DMS 273 (cell line): ENCODE results near the gene SRPX2.

Experiments
- DNase-seq: peaks from one replicate; lab custom pipeline; 2025; ENCODE audit not compliant: unreplicated experiment; lab: John Stamatoyannopoulos, UW

Gene SRPX2

DNA sequence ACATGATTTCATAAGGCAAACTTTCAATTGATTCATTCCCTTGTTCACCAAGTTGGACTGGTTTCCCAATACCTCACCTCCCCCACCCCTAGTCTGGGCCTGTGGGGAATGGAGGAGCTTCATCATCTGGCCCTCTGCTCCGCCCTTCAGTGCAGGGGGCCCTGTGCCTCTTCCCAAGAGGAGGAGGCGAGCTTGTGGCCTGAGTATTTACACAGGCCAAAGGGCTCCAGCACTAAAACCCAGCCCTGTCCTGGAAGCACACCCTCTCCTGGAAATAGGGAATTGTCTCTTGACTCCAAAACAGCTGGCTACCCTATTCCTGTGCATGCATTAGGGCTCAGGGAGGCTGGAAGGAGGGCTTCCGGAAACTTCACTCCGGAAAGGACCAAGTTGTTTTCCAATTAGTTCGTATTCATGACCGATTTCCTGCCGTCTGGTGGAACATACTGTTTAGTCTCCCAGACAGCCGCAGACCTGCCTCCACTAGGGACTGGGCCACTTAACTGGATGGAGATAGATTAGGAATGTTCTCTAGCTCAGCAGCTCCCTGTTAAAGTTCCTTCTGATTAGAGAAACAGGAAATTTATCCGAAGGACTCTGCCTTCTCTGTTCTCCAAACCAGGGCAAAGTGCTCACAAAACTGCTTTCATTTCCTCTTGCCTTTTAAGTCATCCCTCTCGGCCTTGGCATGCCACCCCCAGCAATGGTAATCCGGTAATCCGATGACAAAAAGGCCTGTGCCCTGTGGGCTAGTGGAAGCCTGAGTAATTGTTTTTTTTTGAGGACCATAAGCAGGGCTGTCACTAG lies 5.8 kb downstream of the SRPX2 start:
- peak; percentile 32 for DNase-seq

- no peak for DNase-seq
Measured at GRCh38 chrX:100650841-100651240, 6.8 kb downstream of the SRPX2 start.

DNA sequence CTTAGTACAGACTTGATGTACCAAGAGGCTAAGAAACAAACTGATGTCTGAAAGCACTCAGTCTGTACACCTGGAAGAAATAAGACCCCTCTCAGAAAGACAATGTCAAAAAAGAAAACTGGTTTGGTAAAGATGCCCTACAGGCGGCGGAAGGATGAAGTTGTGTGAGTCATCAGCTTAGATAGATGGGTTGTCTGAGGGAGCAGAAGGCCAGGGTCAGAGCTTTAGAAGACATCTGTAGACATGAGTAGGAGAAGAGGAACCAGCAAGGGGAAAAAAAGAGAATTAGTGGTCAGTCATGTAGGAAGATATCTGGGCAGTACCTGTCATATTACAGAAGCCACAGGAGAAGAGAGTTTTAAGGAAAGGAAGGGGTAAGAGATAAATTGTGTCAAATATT lies 8.3 kb downstream of the SRPX2 start:
- no peak for DNase-seq

DNA sequence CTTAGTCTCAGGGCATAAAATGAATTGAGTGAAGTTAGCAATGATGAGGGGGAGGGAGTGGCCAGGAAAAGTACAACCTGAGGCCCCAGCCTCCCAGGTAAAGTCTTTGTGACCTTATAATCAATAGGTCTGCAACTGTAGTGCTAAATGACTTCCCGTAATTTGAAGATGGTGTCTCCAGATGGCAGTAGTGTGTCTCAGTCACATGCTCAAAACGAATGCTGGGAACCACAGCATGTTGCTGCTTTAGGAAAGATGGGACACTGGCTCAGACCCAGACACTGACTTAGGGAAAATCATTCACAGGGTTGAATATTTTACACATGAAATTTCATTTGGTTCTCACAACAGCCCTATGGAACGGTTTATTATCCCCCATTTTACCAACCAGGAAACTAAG lies 10.3 kb downstream of the SRPX2 start:
- DNase-seq = peak; percentile 61

- peak; percentile 18 for DNase-seq
Measured at GRCh38 chrX:100658941-100659381, 15.0 kb downstream of the SRPX2 start.

GRCh38 chrX:100659431-100660137 lies 15.6 kb downstream of the SRPX2 start:
- DNase-seq = peak; percentile 46

DNA sequence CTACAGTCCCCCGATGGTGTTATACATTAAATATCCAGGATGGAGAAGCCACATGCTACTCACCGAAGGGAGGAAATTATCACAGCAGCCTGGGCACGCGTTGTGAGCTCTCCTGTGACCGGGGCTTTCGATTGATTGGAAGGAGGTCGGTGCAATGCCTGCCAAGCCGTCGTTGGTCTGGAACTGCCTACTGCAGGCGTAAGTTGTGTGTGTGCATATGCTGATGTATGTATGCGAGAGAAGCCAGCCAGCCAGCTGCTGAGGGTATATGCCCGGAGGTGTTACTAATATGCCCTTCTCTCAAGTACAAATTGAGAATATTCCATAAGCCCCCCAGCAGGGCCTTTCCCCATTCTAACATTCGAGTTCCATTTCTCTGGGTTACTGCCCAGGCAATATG lies 18.2 kb downstream of the SRPX2 start:
- DNase-seq = no peak

DNA sequence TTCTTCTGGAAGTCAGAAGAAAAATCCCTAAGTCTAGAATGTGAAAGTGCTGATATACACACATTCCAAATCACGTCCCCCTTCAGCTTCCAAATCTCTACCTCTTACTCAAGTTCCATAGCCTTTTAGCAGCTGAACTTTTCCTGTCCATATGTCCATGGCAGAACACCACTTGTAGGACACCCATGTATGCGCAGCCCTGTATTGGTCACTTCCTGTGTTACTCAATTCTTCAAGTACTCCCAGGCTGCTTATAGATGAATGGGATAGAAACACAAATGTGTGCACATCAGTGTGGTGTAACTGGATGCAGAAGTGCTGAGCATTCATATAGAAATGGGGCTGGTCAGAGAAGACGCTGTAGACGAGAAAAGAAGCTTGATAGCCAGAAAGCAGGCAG lies 18.8 kb downstream of the SRPX2 start:
- DNase-seq = no peak

- no peak for DNase-seq
Measured at GRCh38 chrX:100663642-100664041, 19.6 kb downstream of the SRPX2 start.

GRCh38 chrX:100672966-100673365 lies 29.0 kb downstream of the SRPX2 start:
- no peak for DNase-seq

GRCh38 chrX:100673397-100673953 lies 29.5 kb downstream of the SRPX2 start:
- DNase-seq = no peak

DNA sequence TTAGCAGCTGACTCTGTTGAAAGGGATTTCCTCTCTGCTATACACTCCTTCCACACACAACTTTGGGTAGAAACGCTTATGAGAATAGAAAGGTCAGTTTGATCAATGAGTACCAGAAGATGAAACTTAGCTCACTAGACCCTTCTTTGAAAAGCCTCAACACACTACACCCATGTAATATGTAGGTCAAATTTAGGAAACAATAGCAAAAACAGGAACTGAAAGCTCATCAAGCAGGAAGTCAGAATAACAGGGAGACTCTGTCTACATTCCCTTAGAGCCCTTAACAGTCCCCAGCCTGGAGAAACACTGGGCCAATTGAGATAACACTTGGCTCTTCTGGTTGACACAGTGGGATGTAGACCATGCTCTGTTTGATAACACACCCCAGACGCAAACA lies 30.7 kb downstream of the SRPX2 start:
- DNase-seq = no peak

DNA sequence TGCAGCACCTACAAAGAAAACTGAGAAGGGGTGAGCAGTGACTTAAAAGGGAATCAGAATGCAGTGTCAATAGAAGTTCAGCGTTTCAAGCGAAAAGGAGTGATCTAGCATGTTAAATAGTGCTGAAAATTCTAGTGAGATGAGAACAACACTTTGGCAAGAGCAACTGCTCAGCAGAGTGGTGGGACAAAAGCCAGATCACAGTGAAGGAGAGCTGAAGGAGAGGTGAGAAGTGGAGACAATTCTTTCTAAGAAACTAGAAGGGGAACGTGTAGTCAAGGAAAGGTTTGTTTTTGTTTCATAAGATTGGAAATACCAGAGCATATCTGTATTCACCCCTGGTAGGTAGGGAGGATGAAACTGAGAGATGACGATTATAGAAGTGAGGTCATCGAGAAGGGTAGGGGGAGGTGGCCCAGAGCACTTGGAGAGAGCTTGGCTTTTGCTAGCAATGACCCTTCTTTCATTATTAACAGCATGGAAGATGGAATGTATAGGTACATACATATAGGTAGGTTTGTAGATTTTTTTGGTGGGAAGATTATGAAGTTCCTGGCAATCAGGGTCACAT lies 33.7 kb downstream of the SRPX2 start:
- no peak for DNase-seq

DNA sequence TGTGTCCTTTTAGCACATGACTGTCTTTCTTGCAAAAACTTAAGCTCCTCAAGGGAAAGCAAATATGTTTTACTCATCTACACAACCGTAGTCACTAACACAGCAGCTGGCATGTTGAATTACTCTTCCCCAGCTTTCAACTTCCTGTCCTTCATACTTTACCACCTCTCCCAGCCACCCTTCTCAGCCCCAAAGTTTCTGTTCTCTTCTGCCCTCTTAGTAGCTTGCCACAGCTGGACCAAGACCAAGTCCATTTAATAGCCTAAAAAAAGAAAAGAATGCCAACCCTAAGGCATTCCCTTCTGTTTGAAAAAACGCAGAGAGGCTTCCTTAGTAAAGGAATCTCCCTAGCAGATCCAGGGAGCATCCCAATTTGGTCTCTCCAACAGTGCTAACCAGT lies 36.8 kb downstream of the SRPX2 start:
- DNase-seq = no peak

DNA sequence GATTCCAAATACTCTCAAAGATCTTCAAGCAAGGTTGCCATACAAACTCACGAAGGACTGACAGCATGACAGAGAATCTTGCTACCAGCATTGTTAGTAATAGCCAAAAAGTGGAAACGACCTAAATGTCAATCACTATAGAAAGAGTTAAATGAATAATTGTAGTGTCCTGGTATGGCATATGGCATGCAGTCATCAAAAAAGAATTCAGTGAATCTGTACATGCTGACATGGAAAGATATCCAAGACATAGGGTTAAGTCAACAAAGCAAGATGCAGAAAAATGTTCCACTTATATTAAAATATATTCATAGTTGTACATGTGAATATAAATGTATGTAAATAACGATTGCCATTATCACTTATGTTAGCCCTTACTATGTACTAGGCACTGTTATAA lies 37.6 kb downstream of the SRPX2 start:
- no peak for DNase-seq

- no peak for DNase-seq
Measured at GRCh38 chrX:100682939-100683338, 38.9 kb downstream of the SRPX2 start.

- peak; percentile 90 for DNase-seq
Measured at GRCh38 chrX:100685284-100685996, 41.4 kb downstream of the SRPX2 start.

DNA sequence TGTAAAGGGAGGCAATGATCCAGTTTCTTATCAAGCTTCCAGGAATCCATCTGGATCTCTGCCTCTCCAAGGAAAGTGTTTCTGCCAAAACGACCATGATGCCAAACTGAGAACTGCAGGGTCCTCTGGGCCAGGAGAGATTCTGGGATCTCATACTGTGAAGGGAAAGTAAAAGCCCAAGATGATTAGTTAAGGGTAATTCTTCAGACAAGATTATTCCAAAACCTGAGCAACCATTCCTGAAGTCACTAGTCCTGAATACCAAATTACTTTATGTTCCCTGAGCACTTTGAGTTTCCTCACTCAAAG lies 42.0 kb downstream of the SRPX2 start:
- DNase-seq = no peak

GRCh38 chrX:100687128-100687527 lies 43.1 kb downstream of the SRPX2 start:
- DNase-seq = no peak

GRCh38 chrX:100687546-100687945 lies 43.5 kb downstream of the SRPX2 start:
- DNase-seq = no peak

GRCh38 chrX:100695302-100695701 lies 51.3 kb downstream of the SRPX2 start:
- no peak for DNase-seq
